Measurements from ENCODE around the gene AJUBA. TPM values are rescaled to one million over a fixed set of nuclear protein-coding genes. Genes with fewer than 3 reads are reported as not detected.
"Not testable (repeated sequence)": the region's sequence is repeated elsewhere in the genome, so short reads cannot be mapped to it uniquely, and the experiment has no call there.

AJUBA gene
- total RNA-seq, 1 donor from 2014 or later: 39.9 TPM

DNA sequence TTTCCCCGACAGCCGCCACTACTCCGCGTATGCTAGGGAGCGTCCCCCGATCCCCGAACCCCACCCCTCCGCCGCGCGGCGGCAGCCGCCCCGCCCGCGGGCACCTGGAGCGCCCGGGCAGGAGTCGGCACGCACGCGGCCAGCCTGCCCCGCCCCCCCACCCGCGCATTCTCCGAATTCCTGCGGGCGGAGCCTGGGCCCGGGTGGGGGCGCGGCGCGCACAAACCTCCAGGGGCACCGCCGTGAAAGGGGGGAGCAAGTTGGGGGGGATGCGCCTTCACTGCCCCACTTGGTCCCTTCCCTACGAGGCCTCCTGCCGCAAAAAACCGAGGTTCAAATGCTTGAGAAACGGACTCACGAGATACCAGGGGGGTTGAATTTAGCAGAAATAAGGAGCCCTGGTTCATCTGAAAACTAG lies 1.7 kb downstream of the AJUBA start:
- peak; percentile 58 for DNase-seq (ENCODE audit: low spot score)

DNA sequence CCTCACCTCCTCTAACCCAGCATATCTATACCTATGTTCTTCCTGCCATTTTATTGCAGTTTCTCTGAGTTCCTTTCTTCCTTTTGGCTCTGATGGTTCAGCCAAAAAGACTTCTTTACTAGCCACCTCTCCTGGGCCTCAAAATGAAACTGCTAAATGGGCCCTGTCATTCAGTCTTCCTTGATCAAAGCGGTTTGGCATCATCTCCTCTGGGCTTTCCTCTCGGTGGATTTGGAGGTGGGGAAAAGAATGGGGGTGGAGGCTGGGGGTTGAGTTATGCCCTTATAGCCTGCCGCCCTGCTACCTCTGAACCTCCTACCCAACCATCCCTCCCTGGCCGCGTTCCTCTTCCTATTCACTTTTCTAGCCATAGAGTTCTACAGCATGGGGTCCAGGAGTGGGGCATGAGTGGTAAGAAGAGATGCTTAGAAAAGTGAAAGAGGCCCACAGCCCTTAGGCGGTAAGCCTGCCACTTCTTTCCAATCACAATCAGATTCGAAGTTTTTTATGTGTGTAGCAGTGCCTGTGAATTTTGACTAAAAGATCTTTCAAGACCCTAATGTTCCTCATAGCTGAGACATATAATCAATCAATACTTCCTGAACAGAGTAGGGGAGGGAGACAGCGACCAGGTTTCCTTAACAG lies 2.5 kb downstream of the AJUBA start:
- no peak for DNase-seq (ENCODE audit: low spot score)

DNA sequence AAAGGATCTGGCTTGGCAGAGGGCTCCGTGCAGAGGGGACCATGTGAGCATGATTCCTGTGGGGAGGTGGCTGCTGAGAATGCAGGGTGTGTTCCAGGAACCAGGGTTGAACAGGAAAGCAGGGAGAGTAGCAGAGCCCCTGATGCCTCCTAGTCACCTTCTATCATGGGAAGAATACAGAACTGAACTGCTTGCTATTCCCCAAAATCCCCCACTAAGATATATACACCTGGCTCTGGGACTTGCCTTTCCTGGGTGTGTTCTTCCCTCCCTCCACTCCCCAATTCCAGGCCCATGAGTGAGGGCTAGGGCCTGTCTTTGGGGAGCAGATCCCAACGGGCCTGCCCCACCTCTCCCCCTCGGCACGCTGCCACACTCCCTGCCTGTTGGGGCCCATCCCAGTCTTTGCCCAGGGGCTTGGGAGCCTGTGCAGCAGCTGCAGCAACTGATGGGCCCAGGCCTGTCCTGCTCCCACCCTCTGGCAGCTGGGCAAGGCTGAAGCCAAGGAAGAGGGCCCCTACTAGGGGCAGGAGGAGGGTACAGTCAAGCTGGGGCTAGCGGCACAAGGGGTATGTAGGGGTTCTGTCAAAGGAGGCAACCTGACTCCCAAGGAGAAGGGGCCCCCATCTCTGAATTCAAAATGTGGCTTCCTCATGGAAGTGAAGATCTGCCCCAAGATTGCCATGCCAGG lies 3.2 kb downstream of the AJUBA start:
- peak; percentile 64 for DNase-seq (ENCODE audit: low spot score)

DNA sequence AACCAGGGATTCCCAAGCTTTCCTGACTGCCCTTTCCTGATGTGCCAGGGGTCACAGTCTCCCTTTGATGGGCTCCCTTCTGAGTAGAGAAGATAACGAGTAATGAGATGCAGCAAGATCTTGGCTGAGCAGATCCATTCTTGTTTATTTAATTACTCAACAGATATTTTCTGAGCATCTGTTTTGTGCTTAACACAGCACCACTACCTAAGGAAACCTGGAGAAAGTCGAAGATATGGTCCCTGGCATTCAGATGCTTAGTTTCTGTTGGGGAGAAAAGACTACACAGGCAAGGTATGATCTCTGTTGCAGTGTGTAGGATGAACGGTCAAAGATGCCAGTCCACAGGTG lies 3.9 kb downstream of the AJUBA start:
- no peak for DNase-seq (ENCODE audit: low spot score)

DNA sequence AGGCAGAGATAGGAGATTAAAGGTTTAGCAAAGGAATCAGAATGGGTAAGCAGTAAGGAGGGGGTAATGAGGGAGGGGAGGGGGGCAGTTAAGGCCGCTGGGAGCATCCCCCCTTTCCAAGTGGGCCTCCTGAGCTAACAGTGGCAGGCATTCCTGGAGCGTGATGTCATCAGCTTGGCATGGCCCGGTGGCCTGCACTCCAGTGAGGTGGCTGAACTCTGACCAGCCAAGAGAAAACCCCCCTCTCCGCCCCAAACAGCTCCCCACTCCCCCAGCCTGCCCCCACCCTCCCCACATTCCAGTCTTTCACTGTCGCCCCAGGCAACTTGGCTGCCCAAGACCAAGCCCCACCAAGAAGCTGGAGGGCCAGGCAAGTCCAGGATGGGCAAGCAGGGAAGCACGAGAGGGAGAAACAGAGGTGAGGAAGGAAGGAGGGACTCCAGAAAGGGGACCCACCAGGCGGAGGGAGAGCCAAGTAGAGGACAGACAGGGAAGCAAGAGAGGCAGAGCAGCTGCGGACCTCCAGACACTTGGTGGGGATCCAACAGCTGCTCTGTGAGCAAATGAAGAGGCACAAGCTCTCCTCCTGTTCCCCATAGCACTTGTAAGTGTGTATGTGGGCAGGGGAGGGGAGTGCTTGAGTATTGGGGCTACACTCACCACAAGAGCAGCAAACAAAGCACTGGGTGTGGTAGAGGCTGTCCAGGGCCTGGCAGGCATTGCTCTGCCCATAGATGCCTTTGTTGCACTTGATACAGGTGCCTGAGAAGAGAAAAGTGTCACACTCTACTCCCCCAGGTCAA lies 4.5 kb downstream of the AJUBA start:
- DNase-seq (ENCODE audit: low spot score): peak; percentile 61

DNA sequence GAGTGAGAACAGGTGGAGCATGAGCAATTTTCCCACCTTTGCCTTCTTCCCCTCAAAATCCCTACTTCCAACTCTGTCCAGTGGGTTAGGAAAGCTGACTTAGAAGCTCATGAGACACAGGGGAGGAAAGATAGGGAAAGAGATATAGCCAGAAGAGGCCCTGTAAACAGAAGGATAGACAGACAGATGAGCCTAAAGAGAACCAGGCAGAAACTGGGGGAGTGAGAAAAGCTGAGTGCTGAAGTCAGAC lies 5.0 kb downstream of the AJUBA start:
- no peak for DNase-seq (ENCODE audit: low spot score)

DNA sequence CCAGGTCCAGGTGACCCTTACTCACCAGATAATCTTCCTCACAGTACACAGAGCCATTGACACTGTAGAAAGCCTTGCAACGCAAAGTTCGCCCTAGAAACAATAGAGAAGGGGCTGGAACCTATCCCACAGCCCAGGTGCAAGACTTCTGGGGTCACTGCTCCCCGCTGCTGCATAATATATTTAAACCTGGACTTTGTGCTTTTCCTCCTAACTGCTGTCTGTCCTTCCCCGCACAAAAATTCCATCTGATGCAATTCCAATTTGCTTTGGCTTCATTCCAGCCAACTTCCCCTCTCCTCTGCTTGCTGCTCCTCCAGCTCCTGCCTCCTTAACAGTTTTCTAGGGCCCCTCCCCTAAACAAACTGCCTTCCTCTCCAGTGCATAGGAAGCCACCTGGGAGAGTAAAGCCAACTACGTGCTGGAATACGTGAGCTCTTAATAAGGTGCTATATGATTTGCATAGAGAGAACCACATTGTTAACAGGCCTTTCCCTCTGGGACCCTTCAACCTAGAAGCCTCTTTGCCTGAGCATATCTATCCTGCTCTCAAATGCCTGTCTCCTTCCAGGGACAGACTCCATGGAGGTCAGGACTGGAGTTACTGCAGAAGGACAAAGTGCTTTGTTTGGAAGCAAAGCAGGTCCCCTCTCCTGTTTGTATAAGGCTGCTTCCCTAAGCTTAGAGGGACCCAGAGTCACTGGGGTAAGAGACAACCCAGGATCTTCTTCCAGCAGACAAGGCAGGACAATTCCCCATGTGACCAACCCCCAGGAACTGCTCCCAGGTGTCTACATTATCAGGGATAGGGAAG lies 5.5 kb downstream of the AJUBA start:
- no peak for DNase-seq (ENCODE audit: low spot score)

DNA sequence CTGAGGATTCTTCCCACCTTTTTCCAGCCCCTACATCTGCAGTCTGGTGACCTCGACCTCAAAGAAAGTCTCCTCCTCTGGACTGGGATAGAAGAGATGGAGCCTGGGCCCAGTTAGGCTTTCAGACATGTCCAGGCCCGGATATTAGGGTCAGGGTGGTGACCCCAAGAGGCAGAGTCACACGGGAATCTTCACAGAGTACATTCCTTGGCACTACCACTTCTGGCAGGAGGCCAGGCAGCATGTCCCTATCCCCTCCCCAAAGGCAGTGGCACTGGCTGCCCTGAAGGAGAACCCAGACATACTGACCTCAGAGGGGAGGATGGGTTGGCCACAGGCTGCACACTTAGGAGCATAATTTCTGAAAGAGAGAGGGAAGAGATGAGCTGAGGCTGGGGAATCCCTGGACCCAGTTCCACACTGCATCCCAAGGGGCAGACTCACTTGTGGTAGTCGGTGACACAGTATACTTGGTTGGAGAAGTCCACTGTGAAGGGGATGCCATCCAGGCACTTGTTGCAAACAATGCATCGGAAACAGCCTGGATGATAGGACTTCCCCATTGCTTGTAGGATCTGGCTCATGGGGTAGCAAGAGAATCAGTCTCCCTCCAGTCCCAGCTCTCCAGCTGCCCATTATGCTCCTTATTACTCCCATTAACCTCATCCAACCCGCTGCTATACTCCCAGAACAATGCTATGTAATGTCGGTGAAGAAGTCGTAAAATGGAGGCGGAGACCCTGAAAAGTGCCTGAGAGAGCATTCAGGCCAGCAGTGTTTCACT lies 7.6 kb downstream of the AJUBA start:
- DNase-seq (ENCODE audit: low spot score): no peak

DNA sequence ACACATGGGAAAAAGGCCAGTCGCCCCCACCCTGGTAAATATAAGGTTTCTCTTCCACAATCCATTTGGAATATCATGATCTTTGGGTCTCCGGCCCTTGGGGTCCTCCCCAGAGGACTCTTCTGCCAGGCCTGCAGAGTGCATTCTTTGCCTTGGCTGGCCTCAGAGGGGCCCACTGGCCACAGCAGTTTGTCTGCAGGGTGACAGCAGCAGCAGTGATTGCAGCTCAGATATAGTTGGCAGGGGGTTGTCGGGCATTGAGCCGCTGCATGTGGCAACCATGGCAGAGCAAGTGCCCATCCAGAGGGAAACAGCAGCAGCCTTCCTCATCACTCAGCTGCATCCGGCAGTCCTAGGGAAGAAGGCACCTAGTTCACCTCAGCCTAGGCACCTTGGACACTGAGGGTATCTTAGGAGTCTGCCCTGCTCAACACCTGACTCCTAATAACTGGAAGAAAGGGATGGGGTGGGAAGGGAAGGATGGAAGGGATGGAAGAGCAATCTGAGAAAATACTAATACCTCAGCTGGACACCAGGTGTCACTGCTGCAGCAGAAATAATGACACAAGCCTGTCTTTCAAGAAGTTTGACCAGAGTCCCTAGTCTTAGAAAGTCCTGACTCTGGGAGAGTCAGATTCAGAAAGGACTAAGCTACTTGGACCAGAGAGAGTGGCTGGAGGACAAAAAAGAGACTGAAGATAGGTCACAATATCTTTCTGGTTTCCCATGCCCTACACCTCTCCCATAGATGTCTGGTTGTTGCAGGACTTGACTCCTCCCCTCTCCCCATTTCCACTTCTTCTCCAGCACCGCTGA lies 8.9 kb downstream of the AJUBA start:
- no peak for DNase-seq (ENCODE audit: low spot score)

DNA sequence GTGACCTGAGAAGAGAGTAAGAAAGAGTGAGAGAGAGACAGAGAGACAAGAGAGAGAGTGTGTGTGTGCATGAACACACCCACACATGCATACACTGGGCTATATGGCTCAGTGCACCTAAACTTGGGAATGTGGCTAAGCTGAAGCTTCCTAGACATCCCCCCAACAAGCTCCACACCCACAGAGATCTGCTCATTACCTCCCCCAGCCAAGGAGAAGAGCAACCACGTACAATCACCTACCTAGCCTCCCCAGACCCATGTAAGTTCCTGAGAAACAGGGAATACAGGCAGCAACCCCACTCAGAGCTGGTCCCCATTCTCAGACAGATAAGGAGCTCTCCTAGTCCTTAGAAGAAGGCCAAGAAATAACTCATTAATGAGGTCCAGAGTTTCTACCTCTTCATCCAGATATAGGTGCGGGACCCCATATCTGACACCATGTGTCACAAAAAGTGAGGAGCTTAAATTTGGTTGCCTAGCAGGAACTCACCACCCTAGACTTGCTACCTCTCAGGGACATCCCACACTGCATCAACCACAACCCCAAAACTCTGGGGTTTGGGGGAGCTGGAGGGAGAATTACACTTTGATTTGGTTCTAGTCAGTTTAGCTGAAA lies 9.9 kb downstream of the AJUBA start:
- no peak for DNase-seq (ENCODE audit: low spot score)

DNA sequence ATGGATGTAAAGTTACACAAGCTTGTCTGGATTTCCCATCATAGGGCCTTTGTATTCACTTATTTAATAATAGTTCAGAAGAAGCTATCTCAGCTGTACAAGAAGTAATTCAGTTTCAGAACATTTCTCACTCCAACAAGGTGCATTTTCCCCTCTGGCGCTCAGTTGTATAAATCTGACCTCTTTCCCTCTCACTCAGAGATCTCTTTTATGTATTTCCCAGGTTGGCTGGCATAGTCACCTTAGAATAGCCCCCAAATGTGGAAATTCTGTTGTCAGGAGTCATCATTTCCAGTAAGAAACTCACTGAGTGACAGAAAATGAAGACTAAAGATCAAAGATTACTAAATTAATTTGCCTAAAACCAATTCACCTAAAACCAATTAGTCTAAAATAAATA lies 11.2 kb downstream of the AJUBA start:
- DNase-seq (ENCODE audit: low spot score): no peak

DNA sequence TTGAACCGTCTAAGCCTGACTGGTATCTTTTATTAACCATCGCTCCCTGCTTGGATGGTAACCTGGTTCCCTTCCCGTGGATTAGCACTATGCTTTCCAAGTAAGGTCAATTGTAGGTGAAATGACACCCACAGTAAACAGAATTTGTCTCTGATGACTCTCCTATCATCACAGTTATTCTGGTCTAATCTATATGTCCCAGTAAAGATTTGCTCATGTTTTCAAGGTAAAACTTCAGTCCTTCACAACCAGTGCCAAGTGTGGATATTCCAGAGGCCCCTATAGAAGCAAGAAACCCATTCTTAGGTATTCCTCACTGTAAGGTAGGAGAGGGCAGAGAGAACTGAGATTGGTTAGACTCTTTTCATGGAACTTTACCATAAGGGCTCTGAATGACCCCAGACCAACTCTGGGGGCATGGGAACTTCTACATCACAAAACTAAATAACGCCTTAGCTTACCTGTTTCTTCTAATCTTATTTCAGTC lies 15.5 kb downstream of the AJUBA start:
- no peak for DNase-seq (ENCODE audit: low spot score)

DNA sequence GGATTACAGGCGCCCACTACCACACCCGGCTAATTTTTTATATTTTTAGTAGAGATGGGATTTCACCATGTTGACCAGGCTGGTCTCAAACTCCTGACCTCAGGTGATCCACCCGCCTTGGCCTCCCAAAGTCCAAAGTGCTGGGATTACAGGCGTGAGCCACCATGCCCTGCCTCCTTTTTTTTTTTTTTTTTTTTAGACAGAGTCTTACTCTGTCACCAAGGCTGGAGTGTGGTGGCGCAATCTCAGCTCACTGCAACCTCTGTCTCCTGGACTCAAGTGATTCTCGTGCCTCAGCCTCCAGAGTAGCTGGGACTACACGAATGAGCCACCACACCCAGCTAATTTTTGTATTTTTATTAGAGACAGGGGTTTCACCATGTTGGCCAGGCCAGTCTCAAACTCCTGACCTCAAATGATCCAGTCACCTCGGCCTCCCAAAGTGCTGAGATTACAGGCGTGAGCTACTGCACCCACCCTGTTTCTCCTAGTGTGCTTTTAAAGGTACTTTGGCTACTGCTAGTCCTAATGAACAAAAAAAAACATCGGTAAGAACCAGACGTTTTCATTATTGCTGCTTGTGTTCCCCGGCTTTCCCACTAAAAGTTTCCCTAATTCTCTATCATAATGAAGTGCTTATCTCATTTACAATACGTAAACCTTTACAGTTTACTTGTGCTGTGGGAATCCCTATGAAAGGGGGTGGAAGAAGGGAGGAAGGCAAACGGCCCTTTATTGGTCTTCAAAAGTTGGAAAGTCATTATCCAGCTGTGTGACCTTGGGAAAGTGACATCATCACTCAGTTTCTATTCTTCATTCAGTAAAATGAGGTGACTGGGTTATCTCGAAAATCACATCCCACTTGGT lies 16.2 kb downstream of the AJUBA start:
- DNase-seq (ENCODE audit: low spot score): not testable (repeated sequence)

DNA sequence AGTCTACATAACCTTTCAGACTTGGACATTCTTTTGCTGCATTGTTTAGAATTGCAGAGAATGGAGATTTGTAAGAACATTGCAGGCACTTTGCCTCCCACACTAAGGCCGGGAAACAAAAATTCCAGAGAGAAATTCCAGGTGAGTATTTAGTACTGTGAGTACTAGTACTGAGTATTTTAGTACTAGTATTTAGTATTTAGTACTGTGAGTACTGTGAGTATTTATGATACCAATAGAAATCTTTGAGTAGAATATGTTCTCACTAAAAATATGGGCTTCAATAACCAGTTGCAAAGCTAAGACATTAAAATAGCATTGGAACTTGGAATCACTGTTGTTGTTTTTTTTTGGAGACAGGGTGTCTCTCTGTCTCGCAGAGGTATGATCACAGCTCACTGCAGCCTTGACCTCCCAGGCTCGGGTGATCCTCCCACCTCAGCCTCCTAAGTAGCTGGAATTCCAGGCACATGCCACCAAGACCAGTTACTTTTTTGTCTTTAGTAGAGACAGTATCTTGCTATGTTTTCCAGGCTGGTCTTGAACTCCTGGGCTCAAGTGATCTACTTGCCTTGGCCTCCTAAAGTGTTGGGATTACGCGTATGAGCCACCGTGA lies 20.2 kb downstream of the AJUBA start:
- DNase-seq (ENCODE audit: low spot score): no peak

DNA sequence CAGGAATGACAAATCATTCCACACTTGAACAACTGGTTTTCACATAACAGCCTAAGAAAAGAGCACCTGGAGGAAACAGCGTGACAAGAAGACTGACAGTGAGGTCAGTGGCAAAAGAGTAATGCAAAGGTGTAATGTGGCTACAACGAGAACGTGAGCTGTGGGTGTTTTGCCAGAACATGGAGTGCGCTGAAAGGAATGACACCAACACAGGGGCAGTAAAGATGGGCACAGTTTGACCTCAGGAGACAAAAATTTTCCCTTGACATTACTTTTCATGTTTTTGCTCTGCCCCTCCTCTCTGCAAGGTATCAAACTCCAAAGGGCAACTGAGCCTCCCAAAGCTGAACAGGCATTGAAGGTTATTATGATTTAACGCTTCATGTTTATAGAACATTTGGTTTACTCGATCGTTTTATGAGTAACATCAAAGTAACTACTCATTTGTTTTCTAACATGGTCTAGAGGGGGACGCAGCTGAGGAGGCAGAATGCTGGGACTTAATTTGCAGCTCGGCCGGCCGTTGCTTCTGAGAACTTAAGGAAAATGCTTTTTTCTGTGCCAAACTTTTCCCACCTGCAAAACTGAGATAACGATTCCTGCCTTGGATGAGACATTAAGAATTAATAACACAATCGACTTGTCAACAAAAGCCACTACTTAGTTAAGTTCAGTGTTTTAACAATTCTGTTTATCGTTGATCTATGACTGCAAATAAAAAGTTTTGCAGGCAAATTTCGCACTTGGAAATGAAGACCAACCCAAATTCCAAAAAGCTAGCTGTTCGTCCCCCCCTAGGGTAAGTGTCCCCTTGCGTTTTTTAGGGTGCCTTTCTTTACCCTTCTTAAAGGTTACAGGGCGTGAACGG lies 26.4 kb downstream of the AJUBA start:
- no peak for DNase-seq (ENCODE audit: low spot score)

DNA sequence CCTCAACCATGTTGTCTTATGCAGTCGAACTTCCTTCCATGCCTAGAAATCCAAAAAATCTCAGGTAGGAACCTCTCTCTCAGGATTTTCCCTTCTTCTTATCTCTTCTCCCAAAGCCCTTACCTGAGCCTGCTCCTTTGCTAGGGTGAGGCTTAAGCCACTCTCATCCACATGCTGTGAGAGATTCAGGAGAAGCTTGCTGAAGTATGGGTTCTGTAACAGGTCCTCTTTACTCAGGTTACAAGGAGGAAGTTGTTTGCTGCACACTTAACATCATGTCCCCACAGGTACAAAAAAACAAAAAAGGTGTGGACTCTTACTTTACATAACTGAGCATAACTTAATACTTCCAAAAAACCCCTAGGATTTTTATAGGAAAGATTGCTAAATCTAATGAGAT lies 29.9 kb downstream of the AJUBA start:
- DNase-seq (ENCODE audit: low spot score): no peak

DNA sequence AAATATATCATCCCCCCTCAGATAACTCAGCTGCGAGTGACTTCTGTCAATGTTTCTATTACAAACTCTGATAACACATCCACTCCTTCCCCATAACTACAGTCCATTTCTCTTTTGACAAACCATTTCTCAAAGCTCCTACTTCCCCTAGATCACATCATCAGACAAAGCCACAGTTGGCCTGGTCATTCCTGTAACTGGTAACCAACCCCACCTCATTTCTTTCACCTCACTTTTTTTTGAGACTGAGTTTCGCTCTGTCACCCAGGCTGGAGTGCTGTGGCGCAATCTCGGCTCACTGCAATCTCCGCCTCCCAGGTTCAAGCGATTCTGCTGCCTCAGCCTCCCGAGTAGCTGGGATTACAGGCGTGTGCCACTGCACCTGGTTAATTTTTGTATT lies 30.6 kb downstream of the AJUBA start:
- DNase-seq (ENCODE audit: low spot score): not testable (repeated sequence)

DNA sequence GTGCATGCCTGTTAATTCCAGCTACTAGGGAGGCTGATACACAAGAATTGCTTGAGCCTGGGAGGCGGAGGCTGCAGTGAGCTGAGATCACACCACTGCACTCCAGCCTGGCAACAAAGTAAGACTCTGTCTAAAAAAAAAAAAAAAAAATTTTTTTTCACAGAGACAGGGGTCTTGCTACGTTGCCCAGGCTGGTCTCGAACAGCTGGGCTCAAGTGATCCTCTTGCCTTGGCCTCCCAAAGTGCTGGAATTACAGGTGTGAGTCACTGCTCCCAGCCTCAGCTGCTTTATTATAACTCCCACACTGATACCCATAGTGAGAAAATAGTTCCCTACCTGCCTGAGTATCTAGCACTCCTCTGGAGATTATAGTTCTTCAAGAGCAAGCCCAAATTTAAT lies 36.7 kb downstream of the AJUBA start:
- DNase-seq (ENCODE audit: low spot score): no peak
